ENCODE measurements around the gene ATP11A.

GRCh38 chr13:112732679-112733078 is 42.8 kb downstream of the ATP11A start:
- TF ChIP-seq CTCF (IDR thresholded peaks at IDR 0.05) (no peak), POLR2A (IDR thresholded peaks at IDR 0.05) (no peak)
